GM21528 (cell line): ENCODE measurements around the gene EVPL.
"Not testable (repeated sequence)": the region's sequence is repeated elsewhere in the genome, so short reads cannot be mapped to it uniquely, and the experiment has no call there.

ENCODE experiments used
- ATAC-seq: cut with Tn5 transposase; IDR thresholded peaks from one replicate; pipeline ENCODE4 v1.9.1; 2021; ENCODE audit warnings: mild to moderate bottlenecking, moderate library complexity; ENCODE audit not compliant: unreplicated experiment, low FRiP score

EVPL gene

DNA sequence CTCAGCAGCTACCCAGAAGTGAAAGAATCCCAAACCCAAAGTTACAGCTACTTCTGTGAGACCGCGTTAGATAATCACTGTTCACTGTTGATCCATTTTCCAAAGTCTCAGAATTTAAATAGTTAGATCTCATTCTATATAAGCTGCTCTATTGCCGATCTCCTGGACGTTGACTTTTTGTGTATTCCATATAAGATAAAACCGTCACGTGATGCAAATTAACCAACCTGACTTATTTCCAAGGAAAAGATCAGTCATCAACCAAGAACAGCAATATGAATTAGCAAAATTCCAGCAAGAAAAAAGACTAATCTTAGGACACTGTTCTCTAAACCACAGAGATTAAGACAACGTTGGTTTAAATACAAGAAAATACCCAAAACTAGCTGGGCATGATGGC, 56.5 kb downstream of the EVPL start:
- ATAC-seq = no peak

- ATAC-seq = no peak
Measured at GRCh38 chr17:75970011-75970523, 57.0 kb downstream of the EVPL start.

GRCh38 chr17:75969044-75969443, 58.1 kb downstream of the EVPL start:
- ATAC-seq = not testable (repeated sequence)

DNA sequence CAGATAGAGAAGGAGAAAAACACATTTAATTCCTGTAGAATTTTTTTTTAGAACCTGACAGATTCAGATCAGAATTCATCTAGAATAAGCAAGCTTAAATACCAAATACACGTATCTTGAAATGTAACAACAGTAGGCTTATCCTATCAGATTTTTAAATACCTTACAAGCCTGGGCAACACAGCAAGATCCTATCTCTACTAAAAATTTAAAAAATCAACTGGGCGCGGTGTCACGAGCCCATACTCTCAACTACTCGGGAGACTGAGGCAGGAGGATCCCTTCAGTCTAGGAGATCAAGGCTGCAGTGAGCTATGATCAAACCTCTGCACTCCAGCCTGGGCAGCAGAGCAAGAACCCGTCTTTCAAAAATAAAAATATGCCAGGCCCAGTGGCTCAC, 61.6 kb downstream of the EVPL start:
- no peak for ATAC-seq

DNA sequence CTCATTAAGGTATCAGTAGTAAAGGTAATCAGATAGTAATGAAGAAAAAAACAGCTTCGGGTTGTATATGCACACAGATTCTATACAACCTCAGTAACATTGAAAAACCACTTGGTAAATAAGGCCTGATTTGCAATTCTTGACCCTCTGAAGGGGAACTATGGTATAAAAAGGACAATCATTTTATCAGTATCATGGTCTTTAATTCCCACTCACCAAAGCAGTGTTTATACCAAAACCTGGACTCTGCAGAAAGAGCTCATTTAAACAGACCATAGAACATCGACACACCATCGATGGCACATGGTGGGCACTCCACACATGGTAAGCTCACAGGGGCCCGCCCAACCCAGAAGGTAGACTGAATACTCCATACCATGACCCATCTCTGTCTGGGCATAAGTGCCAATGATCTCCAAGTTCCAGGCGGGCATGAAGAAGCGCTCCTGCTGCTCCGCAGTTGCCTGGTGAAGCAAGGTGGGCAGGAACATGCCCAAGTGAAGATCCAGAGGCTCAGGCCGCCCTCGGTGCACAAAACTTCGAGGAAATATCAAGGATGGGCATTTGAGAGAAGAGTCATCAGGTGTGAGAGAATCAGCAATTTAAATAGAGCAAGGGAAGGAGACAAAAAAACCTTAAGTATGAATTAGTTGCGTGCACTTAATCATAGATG, 67.1 kb downstream of the EVPL start:
- no peak for ATAC-seq

DNA sequence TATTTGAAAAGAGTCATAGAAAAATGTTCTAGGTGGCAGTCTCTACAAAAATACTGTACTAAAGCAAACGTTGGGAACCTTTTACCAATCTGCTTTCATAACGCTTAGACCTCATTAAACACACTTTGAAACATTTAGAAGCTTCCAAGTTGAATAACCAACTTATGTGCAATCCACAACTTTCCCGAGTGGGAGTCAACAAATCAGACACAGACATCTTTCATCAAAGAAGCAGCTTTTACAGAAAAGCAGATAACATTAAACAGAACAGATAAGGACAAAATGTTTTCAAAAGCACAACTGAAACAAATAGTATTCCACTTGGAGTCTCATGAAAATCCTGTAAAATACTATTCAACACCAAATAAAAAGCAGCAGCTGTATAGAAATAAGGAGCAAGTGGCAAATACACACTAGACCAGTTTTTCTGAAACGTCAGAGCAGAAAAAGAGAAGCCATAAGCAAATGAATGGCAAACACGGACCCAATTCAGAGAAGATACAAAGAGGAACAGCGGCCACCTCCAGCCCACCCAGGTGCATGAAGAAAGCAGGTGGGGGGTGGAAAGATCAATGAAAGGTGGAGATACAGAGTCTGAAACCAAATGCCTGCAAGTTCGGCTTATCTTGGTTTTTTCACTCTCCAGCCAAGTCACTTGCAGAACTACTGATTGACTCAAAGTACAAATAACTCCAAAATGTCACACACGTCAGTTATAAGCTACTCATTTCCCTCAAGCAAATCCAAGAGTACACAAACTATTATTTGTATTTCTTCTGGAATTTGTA, 67.9 kb downstream of the EVPL start:
- ATAC-seq = no peak
